GM18520 (cell line): ENCODE data around the gene PRRT1B.

Experiments
- ATAC-seq: cut with Tn5 transposase; IDR thresholded peaks from one replicate; pipeline ENCODE4 v1.9.1; 2021; ENCODE audit not compliant: unreplicated experiment

The PRRT1B gene

GRCh38 chr9:131594906-131595665 lies 49.8 kb downstream of the PRRT1B start:
- no peak for ATAC-seq

GRCh38 chr9:131595696-131596429 lies 50.5 kb downstream of the PRRT1B start:
- no peak for ATAC-seq

GRCh38 chr9:131596430-131596743 lies 51.1 kb downstream of the PRRT1B start:
- no peak for ATAC-seq

GRCh38 chr9:131597246-131597645 lies 51.9 kb downstream of the PRRT1B start:
- no peak for ATAC-seq

- no peak for ATAC-seq
These were observed 52.8 kb downstream of the PRRT1B start for GRCh38 chr9:131598121-131598520.

GRCh38 chr9:131601683-131602181 lies 56.4 kb downstream of the PRRT1B start:
- no peak for ATAC-seq

- no peak for ATAC-seq
These were observed 57.9 kb downstream of the PRRT1B start for GRCh38 chr9:131603199-131603598.

- no peak for ATAC-seq
These were observed 58.6 kb downstream of the PRRT1B start for GRCh38 chr9:131603711-131604439.

- ATAC-seq, result no peak
These were observed 60.7 kb downstream of the PRRT1B start for GRCh38 chr9:131605770-131606590.

GRCh38 chr9:131606896-131607567 lies 61.7 kb downstream of the PRRT1B start:
- ATAC-seq, result no peak

GRCh38 chr9:131607591-131607990 lies 62.3 kb downstream of the PRRT1B start:
- ATAC-seq, result no peak

GRCh38 chr9:131608493-131609037 lies 63.2 kb downstream of the PRRT1B start:
- no peak for ATAC-seq
